Upper lobe of right lung (tissue), 1 donor: ENCODE measurements around the gene TCFL5. TPM values are rescaled to one million over a fixed set of nuclear protein-coding genes. Genes with fewer than 3 reads are reported as not detected.

Source experiments
- ATAC-seq: fragments of 200-7000 bp; cut with Tn5 transposase; one replicate; pipeline ENCODE4 v1.9.1; 2020; ENCODE audit warnings: mild to moderate bottlenecking, moderate library complexity
- DNase-seq: peaks from one replicate; pipeline ENCODE4 v3.0.0-alpha.2; 2020
- H3K27ac ChIP-seq: fragments of 200-600 bp; one replicate; pipeline ENCODE4 v1.8.0; 2022
- H3K27me3 ChIP-seq: fragments of 200-600 bp; one replicate; pipeline ENCODE4 v1.8.0; 2022; ENCODE audit warnings: mild to moderate bottlenecking
- H3K36me3 ChIP-seq: fragments of 200-600 bp; one replicate; pipeline ENCODE4 v1.8.0; 2022
- H3K4me1 ChIP-seq: fragments of 200-600 bp; one replicate; pipeline ENCODE4 v1.8.0; 2022
- H3K4me3 ChIP-seq: fragments of 200-600 bp; one replicate; pipeline ENCODE4 v1.8.0; 2022; ENCODE audit warnings: mild to moderate bottlenecking
- H3K9me3 ChIP-seq: fragments of 200-600 bp; one replicate; pipeline ENCODE4 v1.8.0; 2022
- intact Hi-C: fragments of 100-400 bp; cut with DNase I; formaldehyde crosslinking; loops from one replicate; pipeline ENCODE4 v1.11.0; 2022
- total RNA-seq: library from RNA; stranded (reverse); fragmentation: NEBNext Ultra II Directional; extraction: Animal tissue kit (Norgen Biotek cat#: 25700); gene quantifications from one replicate; pipeline ENCODE4 v1.2.1, GENCODE V29; 2021
- TF ChIP-seq, protein P1 (sequence below): fragments of 200-600 bp; IDR thresholded peaks from one replicate; pipeline ENCODE4 v1.8.0; 2022; ENCODE audit warnings: antibody characterized with exemption
- donor health status: DM: no; HTN: yes; CAD: no; lungs with severe emphysema.

Gene TCFL5
- total RNA-seq, 1 donor from 2014 or later: 7.8 TPM

- Histone ChIP-seq H3K27me3 (no peaks in the 10 kb centered on the region), H3K4me3 (peak overlapping the region; percentile 49), H3K9me3 (no peaks in the 10 kb centered on the region), H3K27ac (peak overlapping the region; percentile 94), H3K4me1 (peaks cover 17% of the 10 kb centered on the region), H3K36me3 (peaks cover 1% of the 10 kb centered on the region)
- ATAC-seq (no peak), DNase-seq (no peak)
- TF ChIP-seq, protein P1, sequence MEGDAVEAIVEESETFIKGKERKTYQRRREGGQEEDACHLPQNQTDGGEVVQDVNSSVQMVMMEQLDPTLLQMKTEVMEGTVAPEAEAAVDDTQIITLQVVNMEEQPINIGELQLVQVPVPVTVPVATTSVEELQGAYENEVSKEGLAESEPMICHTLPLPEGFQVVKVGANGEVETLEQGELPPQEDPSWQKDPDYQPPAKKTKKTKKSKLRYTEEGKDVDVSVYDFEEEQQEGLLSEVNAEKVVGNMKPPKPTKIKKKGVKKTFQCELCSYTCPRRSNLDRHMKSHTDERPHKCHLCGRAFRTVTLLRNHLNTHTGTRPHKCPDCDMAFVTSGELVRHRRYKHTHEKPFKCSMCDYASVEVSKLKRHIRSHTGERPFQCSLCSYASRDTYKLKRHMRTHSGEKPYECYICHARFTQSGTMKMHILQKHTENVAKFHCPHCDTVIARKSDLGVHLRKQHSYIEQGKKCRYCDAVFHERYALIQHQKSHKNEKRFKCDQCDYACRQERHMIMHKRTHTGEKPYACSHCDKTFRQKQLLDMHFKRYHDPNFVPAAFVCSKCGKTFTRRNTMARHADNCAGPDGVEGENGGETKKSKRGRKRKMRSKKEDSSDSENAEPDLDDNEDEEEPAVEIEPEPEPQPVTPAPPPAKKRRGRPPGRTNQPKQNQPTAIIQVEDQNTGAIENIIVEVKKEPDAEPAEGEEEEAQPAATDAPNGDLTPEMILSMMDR: no peak
- intact Hi-C loops: no loop called here
Measured at GRCh38 chr20:62793757-62794006, 67.9 kb downstream of the TCFL5 start.

- TF ChIP-seq, protein P1: no peak
- DNase-seq (no peak), ATAC-seq (no peak)
- peak overlapping the region; percentile 94 for H3K27ac ChIP-seq
- no peaks in the 10 kb centered on the region for H3K9me3 ChIP-seq
- intact Hi-C loops: no loop called here
- H3K4me1 ChIP-seq: peaks cover 17% of the 10 kb centered on the region
- peak overlapping the region; percentile 49 for H3K4me3 ChIP-seq
- no peaks in the 10 kb centered on the region for H3K27me3 ChIP-seq
- no peaks in the 10 kb centered on the region for H3K36me3 ChIP-seq
Measured at GRCh38 chr20:62792940-62793756, 68.5 kb downstream of the TCFL5 start.

- DNase-seq: no peak
- H3K36me3 ChIP-seq: no peaks in the 10 kb centered on the region
- H3K4me3 ChIP-seq: no peak overlapping the region
- H3K27me3 ChIP-seq: no peaks in the 10 kb centered on the region
- peaks cover 16% of the 10 kb centered on the region for H3K4me1 ChIP-seq
- ATAC-seq: no peak
- TF ChIP-seq, protein P1: no peak
- intact Hi-C loops: no loop called here
- H3K27ac ChIP-seq: no peak overlapping the region
- no peaks in the 10 kb centered on the region for H3K9me3 ChIP-seq
Measured at GRCh38 chr20:62792182-62792939, 69.3 kb downstream of the TCFL5 start.

DNA sequence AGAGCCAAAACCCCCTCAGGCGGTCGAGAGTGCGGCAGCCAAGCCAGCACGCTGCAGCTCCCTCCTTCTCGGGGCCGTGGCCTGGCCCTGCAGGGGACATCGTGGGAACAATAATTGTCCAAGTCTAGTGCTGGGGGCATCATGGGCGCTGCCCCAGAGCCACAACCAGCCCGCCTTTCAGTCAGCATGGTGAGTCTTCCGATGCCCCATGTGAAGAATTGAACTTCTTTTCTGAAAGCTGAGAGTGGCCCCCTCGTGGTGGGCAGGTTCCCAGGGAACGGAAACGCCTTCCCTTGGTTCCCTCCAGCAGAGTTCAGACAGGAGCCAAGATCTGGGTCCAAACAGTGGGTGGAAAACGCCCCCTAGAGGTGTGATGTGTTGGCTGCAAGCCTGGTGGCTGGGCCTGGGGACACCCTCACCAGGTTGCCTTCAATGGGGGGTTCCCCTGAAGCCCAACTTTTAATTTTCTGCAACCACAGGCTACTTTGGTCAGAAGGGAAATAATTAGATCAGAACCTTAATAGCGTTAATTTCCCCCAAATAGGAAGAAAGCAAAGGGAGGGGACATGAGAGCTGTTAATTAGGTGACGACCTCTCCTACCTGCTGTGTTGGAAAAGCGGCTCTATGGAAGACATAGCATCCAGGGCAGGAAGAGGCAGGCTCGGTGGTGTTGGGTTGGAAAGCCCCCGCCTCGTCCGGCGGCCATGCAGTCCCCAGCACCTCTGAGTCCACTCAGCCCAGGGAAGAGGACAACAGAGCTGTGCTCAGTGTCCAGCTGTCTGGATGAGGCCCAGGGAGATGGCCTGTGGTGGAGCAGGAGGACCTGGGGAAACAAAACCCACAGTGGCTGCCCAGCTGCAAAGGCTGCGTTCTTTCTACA is 70.1 kb downstream of the TCFL5 start:
- ATAC-seq (peak; percentile 30), DNase-seq (peak; percentile 79)
- peaks cover 11% of the 10 kb centered on the region for H3K4me1 ChIP-seq
- no peak overlapping the region for H3K4me3 ChIP-seq
- no peaks in the 10 kb centered on the region for H3K36me3 ChIP-seq
- TF ChIP-seq, protein P1: peak; percentile 83
- no peaks in the 10 kb centered on the region for H3K27me3 ChIP-seq
- no peak overlapping the region for H3K27ac ChIP-seq
- intact Hi-C loops: no loop called here
- H3K9me3 ChIP-seq: no peaks in the 10 kb centered on the region

Other genes with a start within 250 kb of the TCFL5 start
- 63.3 TPM for gene SLCO4A1, start 219.3 kb downstream of the TCFL5 start, total RNA-seq
- 0.09 TPM for gene NTSR1, start 153.0 kb downstream of the TCFL5 start, total RNA-seq
- gene MRGBP, start 65.3 kb downstream of the TCFL5 start, total RNA-seq: 8.8 TPM
- gene OGFR, start 57.0 kb downstream of the TCFL5 start, total RNA-seq: 58.2 TPM
- gene COL9A3, start 44.8 kb downstream of the TCFL5 start, total RNA-seq: 1.1 TPM
- 55.5 TPM for gene DIDO1, start 64.7 kb upstream of the TCFL5 start, total RNA-seq
- 27.4 TPM for gene GID8, start 76.3 kb upstream of the TCFL5 start, total RNA-seq
- 15.2 TPM for gene SLC17A9, start 90.9 kb upstream of the TCFL5 start, total RNA-seq
- gene BHLHE23, start 145.1 kb upstream of the TCFL5 start, total RNA-seq: not detected